IMR-90 (cell line): ENCODE results near the gene C22orf15. TPM values are rescaled to one million over a fixed set of nuclear protein-coding genes. Genes with fewer than 3 reads are reported as not detected.

Experiments
- ATAC-seq: fragments of 200-7000 bp; cut with Tn5 transposase; 2 replicates; pipeline ENCODE4 v1.9.1; 2020; ENCODE audit warnings: low read depth, mild to moderate bottlenecking, moderate library complexity
- BruUV-seq: library from RNA; stranded (reverse); fragments of 400-500 nt; replicated peaks from 2 replicates; lab custom pipeline; 2021; lab: Mats Ljungman, UMichigan
- CTCF ChIA-PET: fragments of 300-600 bp; formaldehyde crosslinking; extraction: SDS; loops from one replicate; lab custom pipeline; 2021; ENCODE audit warnings: antibody characterized with exemption; lab: Yijun Ruan, JAX
- POLR2A ChIA-PET: fragments of 300-600 bp; sonication (Branson Sonifier 250); formaldehyde crosslinking; loops from one replicate; lab custom pipeline; 2022; ENCODE audit warnings: antibody characterized with exemption; ENCODE audit not compliant: unreplicated experiment; lab: Charles Lee
- DNase-seq: peaks from one replicate; pipeline ENCODE4 v3.0.0; 2013
- H2AFZ ChIP-seq: replicated peaks from 2 replicates; pipeline ENCODE3; 2013; ENCODE audit warnings: low read length, mild to moderate bottlenecking; ENCODE audit not compliant: poor library complexity
- H2AK5ac ChIP-seq: 2 replicates; pipeline ENCODE4 v1.6.1; 2013; ENCODE audit warnings: low read depth, low read length, inconsistent platforms
- H2AK9ac ChIP-seq: replicated peaks from 2 replicates; pipeline ENCODE3; 2013; ENCODE audit warnings: mild to moderate bottlenecking, low read depth, low read length, moderate library complexity; ENCODE audit not compliant: poor library complexity
- H2BK120ac ChIP-seq: 2 replicates; pipeline ENCODE4 v1.6.1; 2013; ENCODE audit warnings: low read depth, low read length, inconsistent platforms
- H2BK15ac ChIP-seq: 3 replicates; pipeline ENCODE4 v1.6.1; 2013; ENCODE audit warnings: low read depth, low read length, inconsistent platforms
- H2BK20ac ChIP-seq: 2 replicates; pipeline ENCODE4 v1.6.1; 2013; ENCODE audit warnings: low read depth, mild to moderate bottlenecking, inconsistent platforms, low read length, moderate library complexity
- H2BK5ac ChIP-seq: 2 replicates; pipeline ENCODE4 v1.6.1; 2013; ENCODE audit warnings: mild to moderate bottlenecking, low read depth, low read length, inconsistent platforms; ENCODE audit not compliant: poor library complexity, severe bottlenecking
- H3K14ac ChIP-seq: replicated peaks from 2 replicates; pipeline ENCODE4 v1.6.1; 2013; ENCODE audit warnings: low read depth, low read length, inconsistent platforms
- H3K18ac ChIP-seq: 2 replicates; pipeline ENCODE4 v1.6.1; 2013; ENCODE audit warnings: low read depth, low read length, control low read depth
- H3K23ac ChIP-seq: 2 replicates; pipeline ENCODE4 v1.6.1; 2013; ENCODE audit warnings: low read depth, low read length, inconsistent platforms
- H3K27ac ChIP-seq: 2 replicates; pipeline ENCODE4 v1.5.1; 2013; ENCODE audit warnings: mild to moderate bottlenecking, control low read depth, low read length; ENCODE audit not compliant: insufficient read depth
- H3K27me3 ChIP-seq: 2 replicates; pipeline ENCODE4 v1.6.1; 2013; ENCODE audit warnings: low read length; ENCODE audit not compliant: control insufficient read depth, insufficient read depth
- H3K36me3 ChIP-seq: 2 replicates; pipeline ENCODE4 v1.6.1; 2013; ENCODE audit warnings: low read length, mixed read lengths; ENCODE audit not compliant: control insufficient read depth, insufficient read depth
- H3K4ac ChIP-seq: 2 replicates; pipeline ENCODE4 v1.6.1; 2013; ENCODE audit warnings: low read depth, low read length, inconsistent platforms
- H3K4me1 ChIP-seq: 2 replicates; pipeline ENCODE4 v1.6.1; 2013; ENCODE audit warnings: low read length, mixed read lengths; ENCODE audit not compliant: control insufficient read depth, insufficient read depth
- H3K4me2 ChIP-seq: 2 replicates; pipeline ENCODE4 v1.6.1; 2013; ENCODE audit warnings: low read depth, mild to moderate bottlenecking, control low read depth, low read length, moderate library complexity
- H3K4me3 ChIP-seq: 2 replicates; pipeline ENCODE4 v1.5.1; 2013; ENCODE audit warnings: low read depth, mild to moderate bottlenecking, control low read depth, low read length, moderate library complexity; ENCODE audit not compliant: insufficient read depth
- H3K56ac ChIP-seq: 2 replicates; pipeline ENCODE4 v1.6.1; 2013; ENCODE audit warnings: low read length, inconsistent platforms; ENCODE audit not compliant: insufficient read depth; ENCODE audit errors: extremely low read depth
- H3K79me1 ChIP-seq, 2 experiments: 2 replicates each; pipeline ENCODE4 v1.6.1; 2013; ENCODE audit warnings: low read length in 2 of 2, inconsistent platforms in 1 of 2, low read depth in 1 of 2
- H3K9ac ChIP-seq: 2 replicates; pipeline ENCODE4 v1.6.1; 2013; ENCODE audit warnings: low read depth, low read length, control low read depth
- H3K9me1 ChIP-seq: 2 replicates; pipeline ENCODE4 v1.6.1; 2013; ENCODE audit warnings: low read length, inconsistent platforms; ENCODE audit not compliant: insufficient read depth
- H3K9me3 ChIP-seq: 2 replicates; pipeline ENCODE4 v1.6.1; 2013; ENCODE audit warnings: low read length; ENCODE audit not compliant: control insufficient read depth, insufficient read depth
- H4K20me1 ChIP-seq: 2 replicates; pipeline ENCODE4 v1.6.1; 2013; ENCODE audit warnings: low read length, inconsistent platforms; ENCODE audit not compliant: insufficient read depth
- H4K5ac ChIP-seq: 2 replicates; pipeline ENCODE4 v1.6.1; 2013; ENCODE audit warnings: mild to moderate bottlenecking, low read depth, low read length, control low read depth
- H4K8ac ChIP-seq, 2 experiments: 2 replicates each; pipeline ENCODE4 v1.6.1; 2013; ENCODE audit warnings: low read depth in 2 of 2, low read length in 2 of 2, control low read depth in 1 of 2, inconsistent platforms in 1 of 2
- H4K91ac ChIP-seq: 2 replicates; pipeline ENCODE4 v1.6.1; 2013; ENCODE audit warnings: low read depth, low read length, inconsistent platforms; ENCODE audit not compliant: insufficient read depth
- BHLHE40 ChIP-seq: fragments of 150-350 bp; IDR thresholded peaks from 2 replicates; pipeline ENCODE4 v1.6.1; 2016; ENCODE audit warnings: mild to moderate bottlenecking, low read depth, low read length
- FOS ChIP-seq: fragments of 150-350 bp; IDR thresholded peaks from 2 replicates; pipeline ENCODE4 v1.6.1; 2016; ENCODE audit warnings: low read depth, low read length
- WGBS, 2 experiments: methylation state at CpG; one replicate each; pipeline versions ENCODE4 v1.1.5 to v1.1.7; 2013; ENCODE audit warnings: missing lambda C conversion rate in 2 of 2; ENCODE audit not compliant: insufficient read length in 1 of 2; ENCODE audit errors: extremely low coverage in 2 of 2; 5-methylcytosine and 5-hydroxymethylcytosine counted together
- dilution Hi-C: fragments of 300-500 bp; cut with HindIII; formaldehyde crosslinking; loops from one replicate; pipeline ENCODE4 v1.14.3; 2018; ENCODE audit warnings: low sequenced_read_pairs; ENCODE audit not compliant: unreplicated experiment
- in situ Hi-C: fragments of 300-500 bp; cut with MboI; formaldehyde crosslinking; loops from 3 replicates; pipeline ENCODE4 v1.14.3; 2019; ENCODE audit warnings: low sequenced_read_pairs, inconsistent platforms, mixed read lengths
- intact Hi-C: fragments of 100-400 bp; cut with micrococcal nuclease; formaldehyde crosslinking; loops from 2 replicates; pipeline ENCODE4 v1.10.0; 2022
- polyA plus RNA-seq, 3 experiments: library from polyadenylated mRNA; depleted of rRNA; stranded (reverse); fragments of >200 nt; gene quantifications; 2 replicates each; pipeline ENCODE4 v1.2.3, GENCODE V29; 2012; ENCODE audit warnings: low replicate concordance in 1 of 3
- total RNA-seq: library from RNA; depleted of rRNA; stranded (reverse); fragments of >200 nt; gene quantifications from 2 replicates; pipeline ENCODE4 v1.2.3, GENCODE V29; 2012

C22orf15 gene
- total and polyA plus RNA-seq, 2 of the 4 experiments (the other 2 are of a cell fraction) = 2.3 to 3.1 TPM

DNA sequence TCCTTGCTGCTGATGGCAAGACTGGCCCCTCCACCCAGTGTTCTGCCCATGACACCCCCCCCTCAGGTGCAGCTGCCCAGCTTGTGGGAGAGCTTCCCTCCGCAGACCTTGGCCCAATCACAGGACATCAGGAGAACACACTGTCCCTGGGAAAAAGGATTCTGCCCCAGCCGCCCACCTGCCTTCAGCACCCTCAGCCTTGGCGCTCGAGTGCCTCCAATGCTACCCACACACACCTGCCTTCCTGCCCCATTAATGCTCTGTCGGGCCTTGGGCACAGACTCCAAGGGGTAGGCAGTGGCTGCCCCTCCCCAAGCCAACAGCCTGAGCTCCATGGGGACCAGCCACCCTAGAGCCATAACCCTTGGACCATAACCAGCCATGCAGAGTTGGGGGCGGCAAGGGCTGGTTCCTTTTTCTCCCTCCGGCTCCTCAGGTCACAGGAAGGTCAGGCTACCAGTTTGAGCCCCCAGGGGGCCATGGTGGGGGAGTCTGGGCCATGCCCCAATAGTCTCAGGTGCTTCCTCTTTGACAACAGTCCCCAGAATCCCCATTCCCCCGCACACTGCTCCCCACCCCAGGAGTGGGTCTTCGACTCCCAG, 10.6 kb upstream of the C22orf15 start:
- ATAC-seq = no peak
- H4K5ac ChIP-seq = no peak overlapping the region
- no peak overlapping the region for H3K4me2 ChIP-seq
- peaks cover 4% of the 10 kb centered on the region for H3K4me1 ChIP-seq
- H3K27ac ChIP-seq = no peak overlapping the region
- no peak overlapping the region for H2AK9ac ChIP-seq
- no peak overlapping the region for H3K4ac ChIP-seq
- H3K4me3 ChIP-seq = no peak overlapping the region
- POLR2A ChIA-PET = interaction anchor here (0.5 kb wide), 1 partner anchor 98 kb away, joined by 3 read pairs; no protein-coding TSS in a partner anchor
- no peak overlapping the region for H3K9ac ChIP-seq
- H3K56ac ChIP-seq = no peak overlapping the region
- H3K36me3 ChIP-seq = no peaks in the 10 kb centered on the region
- H3K23ac ChIP-seq = no peak overlapping the region
- dilution Hi-C loops = no loop called here
- no peak for DNase-seq
- intact Hi-C loops = no loop called here
- no peak overlapping the region for H4K91ac ChIP-seq
- no peaks in the 10 kb centered on the region for H3K9me3 ChIP-seq
- peak overlapping the region in 1 of 2 experiments; percentile 98; a peak in 1 of 4 replicates for H4K8ac ChIP-seq
- H2AK5ac ChIP-seq = 0 out of 2 replicates have a peak overlapping the region, but pooled peaks have one; percentile 63
- H4K20me1 ChIP-seq = no peaks in the 10 kb centered on the region
- 71% methylated on average over 1 of the region's 9 CpGs; no CpG with 5 or more reads in 1 of the 2 experiments for WGBS, 2 experiments
- no peak overlapping the region for H3K14ac ChIP-seq
- H3K9me1 ChIP-seq = peaks cover 5% of the 10 kb centered on the region
- no peak overlapping the region for H2BK20ac ChIP-seq
- no peak overlapping the region for H2AFZ ChIP-seq
- peaks cover 9 to 23% of the 10 kb centered on the region in 2 experiments for H3K79me1 ChIP-seq
- no TSS peak for BruUV-seq
- 0 out of 2 replicates have a peak, but pooled peaks cover 1% of the 10 kb centered on the region for H3K27me3 ChIP-seq
- no peak overlapping the region for H2BK5ac ChIP-seq
- no peak for TF ChIP-seq FOS
- TF ChIP-seq BHLHE40 = no peak
- no peak overlapping the region for H2BK15ac ChIP-seq
- no peak overlapping the region for H2BK120ac ChIP-seq
- in situ Hi-C loops = no loop called here
- CTCF ChIA-PET = no interaction called here
- no peak overlapping the region for H3K18ac ChIP-seq
